ENCODE measurements around the gene FAM161A.
A peak's percentile ranks its signal among the peaks of the same experiment; 100 is the strongest.
"Not testable (repeated sequence)": the region's sequence is repeated elsewhere in the genome, so short reads cannot be mapped to it uniquely, and the experiment has no call there.

Gene FAM161A

GRCh38 chr2:61833971-61834370 lies 19.9 kb downstream of the FAM161A start:
- DNase-seq = no peak

GRCh38 chr2:61832183-61832841 lies 21.5 kb downstream of the FAM161A start:
- no peak for DNase-seq

DNA sequence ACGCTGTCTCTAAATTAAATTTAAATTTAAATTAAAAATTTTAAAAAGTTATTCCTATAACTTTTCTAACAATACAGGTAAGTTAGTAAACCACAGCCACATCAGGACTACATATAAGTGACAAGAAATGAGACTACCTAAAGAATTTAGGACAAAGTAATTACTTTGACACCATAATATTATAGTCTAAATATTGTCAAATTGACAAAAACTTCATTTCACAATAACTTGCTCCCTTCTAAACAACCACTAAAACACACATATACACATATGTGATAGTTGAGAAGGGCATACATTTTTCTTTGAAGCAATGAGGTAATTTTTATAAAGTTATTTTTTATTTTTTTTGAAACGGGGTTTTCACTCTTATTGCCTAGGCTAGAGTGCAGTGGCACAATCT lies 31.6 kb downstream of the FAM161A start:
- no peak for DNase-seq

GRCh38 chr2:61816480-61817355 lies 37.1 kb downstream of the FAM161A start:
- DNase-seq = no peak

GRCh38 chr2:61814539-61815160 lies 39.2 kb downstream of the FAM161A start:
- DNase-seq = no peak

GRCh38 chr2:61813314-61813713 lies 40.5 kb downstream of the FAM161A start:
- not testable (repeated sequence) for DNase-seq

- DNase-seq = no peak
These were observed 42.0 kb downstream of the FAM161A start for GRCh38 chr2:61811821-61812220.

GRCh38 chr2:61810203-61810602 lies 43.7 kb downstream of the FAM161A start:
- DNase-seq = not testable (repeated sequence)

GRCh38 chr2:61808693-61809092 lies 45.2 kb downstream of the FAM161A start:
- DNase-seq = not testable (repeated sequence)

DNA sequence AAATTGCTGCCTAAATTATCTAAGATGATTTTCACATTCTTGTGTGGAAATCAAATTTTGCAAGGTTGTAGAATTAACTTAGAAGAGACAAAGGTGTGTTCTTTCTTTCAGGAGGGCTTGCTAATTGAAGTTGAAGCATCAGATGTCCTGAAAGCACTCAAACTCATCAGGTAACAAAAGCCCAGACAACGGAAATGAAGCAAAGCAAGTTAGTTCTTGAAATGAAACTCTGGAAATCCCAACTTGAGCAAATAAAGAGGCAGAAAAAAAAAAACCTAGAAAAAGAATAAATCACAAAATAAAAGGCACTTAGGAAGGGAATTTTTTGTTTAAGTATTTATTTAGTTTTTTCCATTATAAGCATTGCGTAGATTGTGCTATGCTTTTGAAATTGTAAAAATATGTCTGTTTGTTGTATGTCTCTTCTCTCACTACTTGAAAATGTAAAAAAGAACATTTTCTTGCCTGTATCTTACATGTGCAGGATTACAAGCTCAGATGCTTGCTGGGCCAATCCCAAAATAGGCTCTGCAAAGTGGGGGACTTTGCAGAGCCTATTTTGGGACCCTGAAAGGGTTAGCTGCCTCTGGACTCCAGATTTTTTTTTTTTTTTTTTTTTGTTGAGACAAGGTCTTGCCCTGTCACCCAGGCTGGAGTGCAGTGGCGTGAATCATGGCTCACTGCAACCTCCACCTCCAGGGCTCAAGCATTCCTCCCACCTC lies 46.7 kb downstream of the FAM161A start:
- DNase-seq = no peak

GRCh38 chr2:61802548-61802947 lies 51.3 kb downstream of the FAM161A start:
- DNase-seq = no peak

DNA sequence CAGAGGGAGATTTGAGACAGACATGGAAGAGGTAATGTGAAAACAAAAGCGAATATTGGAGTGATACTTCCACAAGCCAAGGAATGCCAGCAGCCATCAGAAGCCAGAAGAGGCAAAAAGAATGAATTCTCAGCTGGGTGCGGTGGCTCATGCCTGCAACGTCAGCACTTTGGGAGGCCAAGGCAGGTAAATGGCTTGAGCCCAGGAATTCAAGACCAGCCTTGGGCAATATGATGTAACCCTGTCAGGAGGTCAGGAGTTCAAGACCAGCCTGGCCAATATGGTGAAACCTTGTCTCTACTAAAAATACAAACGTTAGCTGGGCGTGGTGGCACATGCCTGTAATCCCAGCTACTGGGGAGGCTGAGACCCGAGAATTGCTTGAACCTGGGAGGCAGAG lies 54.8 kb downstream of the FAM161A start:
- no peak for DNase-seq

- peak; percentile 23 for DNase-seq
These were observed 56.4 kb downstream of the FAM161A start for GRCh38 chr2:61797446-61797845.

DNA sequence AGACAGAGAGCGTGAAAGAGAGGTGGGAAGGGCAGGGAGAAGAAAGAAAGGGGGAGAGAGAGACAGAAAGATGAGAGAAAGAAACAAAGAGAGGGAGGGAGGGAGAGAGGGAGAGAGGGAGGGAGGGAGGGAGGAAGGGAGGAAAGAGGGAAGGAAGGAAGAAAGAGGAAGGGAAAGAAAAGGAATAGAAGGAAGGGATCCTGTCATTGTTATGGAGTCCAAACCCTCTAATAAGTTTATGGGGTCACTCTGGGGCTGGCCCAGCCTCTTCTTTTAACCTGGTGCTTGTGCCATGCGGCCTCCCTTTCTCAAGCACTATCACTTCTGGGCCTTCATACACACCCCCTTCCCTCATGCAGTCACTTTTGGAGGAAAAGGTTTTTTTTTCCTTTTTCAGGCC lies 58.5 kb downstream of the FAM161A start:
- no peak for DNase-seq

- peak; percentile 62 for DNase-seq
These were observed 60.4 kb downstream of the FAM161A start for GRCh38 chr2:61793389-61793836.

DNA sequence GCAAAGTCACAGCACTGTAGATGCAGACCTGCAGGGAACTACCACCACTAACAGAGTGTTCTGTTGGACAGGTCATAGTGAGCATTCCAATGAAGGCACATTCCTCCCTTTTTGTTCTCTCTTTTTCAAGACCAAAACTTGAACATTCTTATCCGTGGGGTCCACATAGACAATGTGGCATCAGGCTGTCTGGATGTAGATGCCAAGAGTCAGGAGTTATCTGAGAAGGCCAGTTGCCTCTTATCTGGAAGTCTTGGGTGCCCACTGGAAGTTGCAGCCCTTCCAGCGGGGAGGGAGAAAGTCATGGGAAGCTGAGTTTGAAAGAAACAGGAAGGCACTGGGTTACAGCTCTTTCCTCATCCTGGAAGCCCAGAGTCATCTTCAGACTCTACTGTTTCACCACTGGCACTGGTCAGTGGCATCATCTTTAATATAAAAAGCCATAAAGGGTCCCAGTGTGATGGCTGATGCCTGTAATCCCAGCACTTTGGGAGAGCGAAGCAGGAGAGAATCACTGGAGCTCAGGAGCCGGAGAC lies 61.4 kb downstream of the FAM161A start:
- DNase-seq = peak; percentile 28

GRCh38 chr2:61789807-61790602 lies 63.9 kb downstream of the FAM161A start:
- no peak for DNase-seq

DNA sequence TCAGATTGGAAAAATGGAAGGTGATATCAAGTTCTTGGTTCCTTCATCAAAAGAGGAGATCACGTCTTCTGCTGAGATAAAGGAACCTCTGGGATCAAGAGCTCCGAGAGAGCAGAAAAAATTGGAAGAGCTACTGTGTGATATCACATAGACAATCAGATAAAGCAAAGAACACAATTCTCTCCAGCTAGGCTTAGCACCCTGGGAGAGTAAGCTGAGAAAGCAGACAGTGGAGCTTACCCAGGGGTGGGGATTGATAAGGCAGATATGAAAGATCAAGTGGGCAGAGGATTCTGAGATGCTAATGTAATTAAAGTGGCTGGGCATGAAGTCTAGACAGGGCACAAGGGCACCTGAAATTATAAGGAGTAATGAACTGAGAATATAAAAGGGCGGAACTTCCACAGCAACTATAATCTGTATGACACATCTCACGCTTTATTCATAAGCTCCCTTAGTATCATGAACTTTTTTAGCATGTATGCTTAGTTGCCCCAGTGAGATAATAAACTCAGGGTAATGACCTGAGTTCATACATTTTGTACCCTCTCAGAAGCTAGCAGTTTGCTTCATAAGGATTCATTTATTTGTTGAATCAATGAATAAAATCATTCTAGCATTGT lies 65.8 kb downstream of the FAM161A start:
- DNase-seq = no peak

DNA sequence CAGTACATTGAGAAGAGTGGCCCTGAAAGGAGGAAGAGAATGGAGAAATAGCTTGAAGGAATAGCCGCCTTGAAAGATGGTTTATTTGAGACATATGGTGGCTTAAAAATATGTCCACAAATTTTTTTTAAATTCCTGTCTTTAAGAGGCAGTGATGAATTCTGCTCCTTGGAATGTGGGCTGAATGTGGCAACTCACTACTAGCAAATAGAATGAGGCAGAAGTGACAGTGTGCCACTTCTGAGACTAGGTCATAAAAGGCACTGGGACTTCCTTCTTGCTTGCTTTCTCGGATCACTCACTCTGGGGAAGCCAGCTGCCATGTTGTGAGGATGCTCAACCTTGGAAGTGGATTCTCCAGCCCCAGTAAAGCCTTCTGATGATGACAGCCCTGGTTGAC lies 67.0 kb downstream of the FAM161A start:
- DNase-seq = no peak

GRCh38 chr2:61785583-61785982 lies 68.3 kb downstream of the FAM161A start:
- DNase-seq = no peak

DNA sequence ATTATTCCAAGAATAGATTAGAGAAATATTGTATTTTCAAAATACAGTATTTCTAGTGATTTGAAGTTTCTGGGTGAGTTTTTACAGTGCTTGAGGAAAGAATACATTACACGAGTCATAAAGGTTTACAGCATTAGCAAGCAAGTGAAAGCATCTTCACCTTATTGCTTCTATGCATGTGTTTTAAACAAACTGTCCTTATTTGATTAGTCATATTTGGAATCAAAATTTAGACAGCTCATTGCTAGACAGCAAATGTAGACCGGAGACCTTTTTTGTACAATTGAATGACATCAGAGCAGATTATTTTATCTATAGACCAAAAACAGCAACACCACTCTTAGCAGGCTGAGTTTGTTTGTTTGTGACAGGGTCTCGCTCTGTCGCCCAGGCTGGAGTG lies 69.2 kb downstream of the FAM161A start:
- no peak for DNase-seq
